Osteoblast (primary cell): ENCODE measurements around the gene SLC25A21. TPM values are rescaled to one million over a fixed set of nuclear protein-coding genes. Genes with fewer than 3 reads are reported as not detected.
"Not testable (repeated sequence)": the region's sequence is repeated elsewhere in the genome, so short reads cannot be mapped to it uniquely, and the experiment has no call there.

Source experiments
- DNase-seq: peaks from one replicate; pipeline ENCODE4 v3.0.0; 2011; ENCODE audit warnings: low spot score, mixed read lengths; ENCODE audit not compliant: insufficient read length; ENCODE audit errors: missing footprints
- H2AFZ ChIP-seq: 2 replicates; pipeline ENCODE4 v1.6.0; 2011; ENCODE audit warnings: mild to moderate bottlenecking, low read length
- H3K27ac ChIP-seq: 2 replicates; pipeline ENCODE4 v1.5.1; 2011; ENCODE audit warnings: mild to moderate bottlenecking, low read depth, low read length, moderate library complexity
- H3K27me3 ChIP-seq: 2 replicates; pipeline ENCODE4 v1.6.0; 2012; ENCODE audit warnings: mild to moderate bottlenecking, control low read depth, inconsistent platforms, low read length, moderate library complexity; ENCODE audit not compliant: insufficient read depth
- H3K36me3 ChIP-seq: 2 replicates; pipeline ENCODE4 v1.5.1; 2011; ENCODE audit warnings: mild to moderate bottlenecking, low read length, control low read depth, moderate library complexity; ENCODE audit not compliant: insufficient read depth
- H3K4me1 ChIP-seq: 2 replicates; pipeline ENCODE4 v1.5.1; 2011; ENCODE audit warnings: mild to moderate bottlenecking, low read length, control low read depth, moderate library complexity; ENCODE audit not compliant: insufficient read depth
- H3K4me2 ChIP-seq: 2 replicates; pipeline ENCODE4 v1.6.0; 2011; ENCODE audit warnings: mild to moderate bottlenecking, low read length; ENCODE audit not compliant: insufficient read depth
- H3K4me3 ChIP-seq: fragments of 200-600 bp; sonication (generic); 3 replicates; pipeline ENCODE4 v1.5.1; 2012; ENCODE audit warnings: mild to moderate bottlenecking, low read length, inconsistent platforms; ENCODE audit not compliant: insufficient read depth
- H3K79me2 ChIP-seq: 2 replicates; pipeline ENCODE4 v1.6.0; 2012; ENCODE audit warnings: mild to moderate bottlenecking, low read length, control low read depth, inconsistent platforms; ENCODE audit not compliant: insufficient read depth
- H3K9me3 ChIP-seq: 2 replicates; pipeline ENCODE4 v1.5.1; 2011; ENCODE audit warnings: low read depth, low read length, control low read depth
- H4K20me1 ChIP-seq: 2 replicates; pipeline ENCODE4 v1.6.0; 2012; ENCODE audit warnings: mild to moderate bottlenecking, low read length, control low read depth; ENCODE audit not compliant: insufficient read depth
- CTCF ChIP-seq: IDR thresholded peaks from 2 replicates; pipeline ENCODE4 v1.5.1; 2011; ENCODE audit warnings: mild to moderate bottlenecking, low read depth, low read length, moderate library complexity; ENCODE audit errors: extremely low read depth
- total RNA-seq: library from RNA; depleted of rRNA; stranded (reverse); fragments of >200 nt; gene quantifications from 2 replicates; pipeline ENCODE4 v1.2.3, GENCODE V29; 2012

The SLC25A21 gene
- total RNA-seq, 1 donor = 0.72 TPM

GRCh38 chr14:37078131-37078530 lies 94.3 kb downstream of the SLC25A21 start:
- Histone ChIP-seq H2AFZ (no peak overlapping the region), H3K4me2 (no peak overlapping the region), H3K27ac (no peak overlapping the region), H3K4me3 (no peak overlapping the region), H3K9me3 (no peaks in the 10 kb centered on the region), H3K27me3 (no peaks in the 10 kb centered on the region), H3K36me3 (no peaks in the 10 kb centered on the region), H3K79me2 (no peaks in the 10 kb centered on the region), H3K4me1 (no peaks in the 10 kb centered on the region), H4K20me1 (no peaks in the 10 kb centered on the region)
- no peak for DNase-seq
- no peak for TF ChIP-seq CTCF

DNA sequence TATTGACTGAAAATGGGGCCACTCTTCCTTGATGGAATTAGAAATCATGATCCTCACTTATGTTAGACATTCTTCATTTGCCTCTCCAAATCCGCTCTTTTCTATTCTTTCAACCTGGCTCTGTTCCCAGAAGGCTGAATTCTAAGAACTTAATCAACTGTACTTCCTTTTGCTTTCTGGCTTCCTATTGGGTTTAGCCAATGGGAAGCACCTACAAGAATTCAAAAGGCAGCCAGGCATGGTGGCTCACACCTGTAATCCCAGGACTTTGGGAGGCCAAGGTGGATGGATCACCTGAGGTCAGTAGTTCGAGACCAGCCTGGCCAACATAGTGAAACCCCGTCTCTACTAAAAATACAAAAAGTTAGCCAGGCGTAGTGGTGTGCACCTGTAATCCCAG lies 98.1 kb downstream of the SLC25A21 start:
- H3K9me3 ChIP-seq, H2AFZ ChIP-seq, DNase-seq, H3K4me3 ChIP-seq, H3K27ac ChIP-seq, H4K20me1 ChIP-seq, H3K4me2 ChIP-seq, H3K36me3 ChIP-seq, H3K27me3 ChIP-seq, H3K79me2 ChIP-seq, H3K4me1 ChIP-seq: not testable (repeated sequence)

DNA sequence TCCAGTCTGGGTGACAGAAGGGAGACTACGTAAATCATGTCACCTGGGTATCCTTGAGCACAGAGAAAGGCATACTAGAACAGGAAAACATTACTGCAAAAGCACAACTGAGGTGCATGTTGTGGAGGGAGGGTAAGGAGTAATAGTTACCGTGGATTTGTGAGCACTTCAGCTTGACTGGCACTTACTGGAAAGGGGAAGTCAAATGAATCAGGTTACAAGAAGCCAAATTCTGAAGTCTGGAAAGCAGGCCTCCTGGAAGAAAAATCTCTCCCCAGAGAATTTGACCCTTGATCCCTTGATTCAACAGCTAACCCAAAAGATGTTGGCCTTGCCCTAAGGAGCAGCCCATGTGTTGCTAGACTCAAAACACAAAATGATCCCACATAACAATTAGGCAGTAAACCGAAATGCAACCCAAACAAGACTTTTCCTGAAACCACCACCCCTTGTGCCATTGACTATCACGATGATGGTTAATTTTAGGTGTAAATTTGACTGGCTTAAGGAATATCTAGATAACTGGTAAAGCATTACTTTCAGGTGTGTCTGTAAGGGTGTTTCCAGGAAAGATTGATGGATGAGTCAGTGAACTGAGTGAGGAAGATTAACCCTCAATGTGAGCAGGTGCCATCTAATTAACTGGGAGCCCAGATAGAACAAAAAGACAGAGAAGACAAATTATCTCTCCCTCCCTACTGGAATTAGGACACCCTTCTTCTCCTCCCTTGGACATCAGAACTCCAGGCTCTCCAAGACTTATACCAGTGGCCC lies 108.8 kb downstream of the SLC25A21 start:
- H4K20me1 ChIP-seq = no peaks in the 10 kb centered on the region
- no peaks in the 10 kb centered on the region for H3K79me2 ChIP-seq
- no peak for DNase-seq
- no peaks in the 10 kb centered on the region for H3K36me3 ChIP-seq
- H3K4me1 ChIP-seq = no peaks in the 10 kb centered on the region
- no peaks in the 10 kb centered on the region for H3K27me3 ChIP-seq
- no peaks in the 10 kb centered on the region for H3K9me3 ChIP-seq
- H3K27ac ChIP-seq = no peak overlapping the region
- H3K4me2 ChIP-seq = no peak overlapping the region
- H2AFZ ChIP-seq = no peak overlapping the region
- TF ChIP-seq CTCF = no peak
- no peak overlapping the region for H3K4me3 ChIP-seq

DNA sequence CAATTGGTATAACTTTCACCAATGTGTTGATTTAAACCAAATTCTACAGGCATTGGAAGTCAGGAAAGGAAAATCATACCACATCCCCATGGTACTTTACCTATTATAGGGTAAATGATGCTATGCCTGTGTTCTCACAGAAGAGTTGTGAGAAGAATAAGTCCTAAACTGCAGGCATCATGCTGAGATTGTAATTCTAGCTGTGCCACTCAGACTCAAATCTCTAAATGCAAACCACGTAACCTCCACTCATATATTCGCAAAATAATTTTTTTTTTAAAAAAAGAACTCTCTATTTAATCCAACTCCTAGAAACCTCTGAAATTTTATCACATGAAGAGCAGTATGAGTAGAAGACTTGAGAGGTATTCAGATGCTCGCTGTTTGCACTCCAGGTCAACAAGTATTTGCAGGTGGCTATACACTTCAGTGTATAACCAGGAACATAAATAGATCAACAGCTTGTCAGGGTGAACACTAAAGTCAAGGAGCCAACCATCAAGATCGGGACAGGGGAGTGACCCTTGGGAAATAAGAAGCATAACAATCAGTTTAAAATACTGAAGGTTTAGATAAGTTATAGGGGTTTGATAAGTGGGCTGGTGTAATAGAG lies 110.1 kb downstream of the SLC25A21 start:
- Histone ChIP-seq H3K4me3 (no peak overlapping the region), H3K4me2 (no peak overlapping the region), H3K27me3 (no peaks in the 10 kb centered on the region), H3K79me2 (no peaks in the 10 kb centered on the region), H3K27ac (no peak overlapping the region), H3K36me3 (no peaks in the 10 kb centered on the region), H3K9me3 (no peaks in the 10 kb centered on the region), H2AFZ (no peak overlapping the region), H4K20me1 (no peaks in the 10 kb centered on the region), H3K4me1 (no peaks in the 10 kb centered on the region)
- no peak for TF ChIP-seq CTCF
- no peak for DNase-seq
